Measurements from ENCODE around the gene TPCN1. TPM values are rescaled to one million over a fixed set of nuclear protein-coding genes. Genes with fewer than 3 reads are reported as not detected.

TPCN1 gene
- total RNA-seq, 1 donor from 2014 or later, result 27.9 TPM

DNA sequence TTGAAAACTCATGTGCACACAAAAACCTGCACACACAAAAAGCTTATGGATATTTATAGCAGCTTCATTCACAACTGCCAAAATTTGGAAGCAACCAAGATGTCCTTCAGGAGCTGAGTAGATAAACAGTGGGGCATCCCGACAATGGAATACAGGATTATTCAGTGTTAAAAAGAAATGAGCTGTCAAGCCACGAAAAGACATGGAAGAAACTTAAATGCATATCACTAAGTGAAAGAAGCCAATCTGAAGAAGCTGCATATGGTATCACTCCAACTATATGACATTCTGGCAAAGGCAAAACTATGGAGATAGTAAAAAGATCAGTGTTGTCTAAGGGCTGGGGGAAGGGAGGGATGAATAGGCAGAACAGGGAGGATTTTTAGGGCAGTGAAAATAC is 5.2 kb upstream of the TPCN1 start:
- H3K79me2 ChIP-seq (ENCODE audit: insufficient read depth, low read length), result no peaks in the 10 kb centered on the region
- no peak for TF ChIP-seq EZH2 (IDR thresholded peaks at IDR 0.05; ENCODE audit: insufficient read depth, low read length)
- TF ChIP-seq CTCF (IDR thresholded peaks at IDR 0.05; ENCODE audit: insufficient read depth, low read depth, low read length), result no peak
- no peaks in the 10 kb centered on the region for H3K36me3 ChIP-seq (ENCODE audit: insufficient read depth, low read length)
- H3K4me2 ChIP-seq (ENCODE audit: low read length), result no peak overlapping the region
- no peaks in the 10 kb centered on the region for H3K27me3 Mint-ChIP-seq (ENCODE audit: low read depth, unreplicated experiment)
- H3K4me3 Mint-ChIP-seq (ENCODE audit: unreplicated experiment), result no peak overlapping the region
- H3K9me3 ChIP-seq (ENCODE audit: insufficient read depth, low read depth, low read length), result no peaks in the 10 kb centered on the region
- H3K4me1 ChIP-seq (ENCODE audit: insufficient read depth, low read length), result peaks cover 25% of the 10 kb centered on the region
- no peak for FAIRE-seq
- no peak for DNase-seq (ENCODE audit: low read depth)
- no peak overlapping the region for H3K27ac ChIP-seq (ENCODE audit: low read depth, low read length)
- H3K9me3 Mint-ChIP-seq (ENCODE audit: unreplicated experiment), result no peaks in the 10 kb centered on the region
- H3K9ac ChIP-seq (ENCODE audit: low read length), result no peak overlapping the region
- H2AFZ ChIP-seq (ENCODE audit: low read depth, low read length), result no peak overlapping the region
- H3K27me3 ChIP-seq (ENCODE audit: insufficient read depth, low read length), result no peaks in the 10 kb centered on the region
- no peaks in the 10 kb centered on the region for H4K20me1 ChIP-seq (ENCODE audit: insufficient read depth, low read length)
- peaks cover 22% of the 10 kb centered on the region for H3K4me1 Mint-ChIP-seq (ENCODE audit: low read depth, unreplicated experiment)
- no peak overlapping the region for H3K4me3 ChIP-seq (ENCODE audit: insufficient read depth, low read depth, low read length)
- H3K36me3 Mint-ChIP-seq (ENCODE audit: low read depth, unreplicated experiment), result no peaks in the 10 kb centered on the region
- no peak overlapping the region for H3K27ac Mint-ChIP-seq (ENCODE audit: unreplicated experiment)

GRCh38 chr12:113220593-113221180 is 577 bp upstream of the TPCN1 start:
- Mint-ChIP-seq H3K36me3 (ENCODE audit: low read depth, unreplicated experiment) (no peaks in the 10 kb centered on the region), H3K4me3 (ENCODE audit: unreplicated experiment) (peak overlapping the region; percentile 93), H3K27me3 (ENCODE audit: low read depth, unreplicated experiment) (no peaks in the 10 kb centered on the region), H3K4me1 (ENCODE audit: low read depth, unreplicated experiment) (peaks cover 27% of the 10 kb centered on the region), H3K27ac (ENCODE audit: unreplicated experiment) (peak overlapping the region; percentile 89), H3K9me3 (ENCODE audit: unreplicated experiment) (no peaks in the 10 kb centered on the region)
- DNase-seq (ENCODE audit: low read depth) (no peak), FAIRE-seq (no peak)
- Histone ChIP-seq H3K36me3 (ENCODE audit: insufficient read depth, low read length) (no peaks in the 10 kb centered on the region), H3K4me1 (ENCODE audit: insufficient read depth, low read length) (peaks cover 39% of the 10 kb centered on the region), H3K9ac (ENCODE audit: low read length) (peak overlapping the region; percentile 79), H3K4me2 (ENCODE audit: low read length) (peak overlapping the region; percentile 92), H3K27me3 (ENCODE audit: insufficient read depth, low read length) (no peaks in the 10 kb centered on the region), H3K27ac (ENCODE audit: low read depth, low read length) (peak overlapping the region; percentile 66), H2AFZ (ENCODE audit: low read depth, low read length) (peak overlapping the region; percentile 90), H3K9me3 (ENCODE audit: insufficient read depth, low read depth, low read length) (no peaks in the 10 kb centered on the region), H3K79me2 (ENCODE audit: insufficient read depth, low read length) (peaks cover 11% of the 10 kb centered on the region), H4K20me1 (ENCODE audit: insufficient read depth, low read length) (no peaks in the 10 kb centered on the region), H3K4me3 (ENCODE audit: insufficient read depth, low read depth, low read length) (peak overlapping the region; percentile 76)
- TF ChIP-seq CTCF (IDR thresholded peaks at IDR 0.05; ENCODE audit: insufficient read depth, low read depth, low read length) (no peak), EZH2 (IDR thresholded peaks at IDR 0.05; ENCODE audit: insufficient read depth, low read length) (no peak)

DNA sequence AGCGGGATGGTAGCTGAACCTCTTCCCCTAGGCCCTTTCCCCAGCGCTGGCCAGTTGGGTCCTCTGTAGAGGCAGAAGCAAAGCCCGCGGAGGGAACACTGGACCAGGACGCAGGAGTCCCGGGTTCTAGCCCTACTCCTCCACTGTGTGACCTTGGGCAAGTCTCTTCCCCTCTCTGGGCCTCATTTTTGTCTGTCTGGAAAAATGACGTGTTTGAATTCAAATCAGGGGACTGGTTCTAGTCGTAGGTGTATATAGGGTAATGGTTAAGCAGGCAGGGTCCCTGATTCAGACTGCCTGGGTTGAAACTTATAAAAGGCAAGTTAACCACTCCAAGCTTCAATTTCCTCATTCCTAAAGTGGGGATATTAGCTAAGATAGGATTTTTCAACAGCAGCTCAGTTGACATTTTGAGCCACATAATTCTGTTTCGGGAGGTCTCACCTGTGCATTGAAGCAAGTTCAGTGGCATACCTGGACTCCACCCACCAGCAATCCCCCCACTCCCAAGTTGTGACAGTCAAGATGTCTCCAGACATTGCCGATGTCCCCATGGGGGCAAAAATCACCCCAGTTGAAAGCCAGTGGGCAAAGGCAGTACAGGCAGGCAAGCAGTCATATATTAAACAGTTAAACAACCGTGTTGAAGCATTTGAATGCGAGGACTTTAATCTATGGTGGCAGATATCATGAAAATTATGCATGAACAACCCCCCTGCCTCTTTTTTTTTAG is 899 bp downstream of the TPCN1 start:
- H3K27ac ChIP-seq (ENCODE audit: low read depth, low read length), result peak overlapping the region; percentile 72
- H3K4me1 Mint-ChIP-seq (ENCODE audit: low read depth, unreplicated experiment), result peaks cover 18% of the 10 kb centered on the region
- no peak for FAIRE-seq

More for the DNA sequence above, 899 bp downstream of the TPCN1 start:
- Histone ChIP-seq H3K4me1 (ENCODE audit: insufficient read depth, low read length) (peaks cover 26% of the 10 kb centered on the region), H2AFZ (ENCODE audit: low read depth, low read length) (peak overlapping the region; percentile 63), H3K4me3 (ENCODE audit: insufficient read depth, low read depth, low read length) (peak overlapping the region; percentile 78), H3K27me3 (ENCODE audit: insufficient read depth, low read length) (no peaks in the 10 kb centered on the region), H3K36me3 (ENCODE audit: insufficient read depth, low read length) (no peaks in the 10 kb centered on the region), H4K20me1 (ENCODE audit: insufficient read depth, low read length) (no peaks in the 10 kb centered on the region), H3K4me2 (ENCODE audit: low read length) (peak overlapping the region; percentile 92), H3K79me2 (ENCODE audit: insufficient read depth, low read length) (peaks cover 11% of the 10 kb centered on the region), H3K9me3 (ENCODE audit: insufficient read depth, low read depth, low read length) (no peaks in the 10 kb centered on the region), H3K9ac (ENCODE audit: low read length) (peak overlapping the region; percentile 91)
- peak overlapping the region; percentile 79 for H3K27ac Mint-ChIP-seq (ENCODE audit: unreplicated experiment)
- no peaks in the 10 kb centered on the region for H3K9me3 Mint-ChIP-seq (ENCODE audit: unreplicated experiment)
- peak overlapping the region; percentile 93 for H3K4me3 Mint-ChIP-seq (ENCODE audit: unreplicated experiment)
- no peak for TF ChIP-seq EZH2 (IDR thresholded peaks at IDR 0.05; ENCODE audit: insufficient read depth, low read length)
- no peak for TF ChIP-seq CTCF (IDR thresholded peaks at IDR 0.05; ENCODE audit: insufficient read depth, low read depth, low read length)
- DNase-seq (ENCODE audit: low read depth), result no peak
- H3K36me3 Mint-ChIP-seq (ENCODE audit: low read depth, unreplicated experiment), result no peaks in the 10 kb centered on the region
- H3K27me3 Mint-ChIP-seq (ENCODE audit: low read depth, unreplicated experiment), result no peaks in the 10 kb centered on the region
